IPS-18c (cell line): ENCODE data around the gene FBXL13.
"Not testable (repeated sequence)": the region's sequence is repeated elsewhere in the genome, so short reads cannot be mapped to it uniquely, and the experiment has no call there.

Experiments
- H3K4me3 ChIP-seq: 2 replicates; pipeline ENCODE4 v1.7.0; 2013; ENCODE audit warnings: low read depth, mild to moderate bottlenecking, low read length, moderate library complexity; ENCODE audit not compliant: insufficient read depth
- H3K9me3 ChIP-seq: one replicate; pipeline ENCODE4 v1.6.1; 2013; ENCODE audit warnings: mild to moderate bottlenecking, low read length, moderate library complexity; ENCODE audit not compliant: control insufficient read depth, insufficient read depth

The FBXL13 gene

GRCh38 chr7:102873470-102874165, 201.0 kb downstream of the FBXL13 start:
- no peaks in the 10 kb centered on the region for H3K9me3 ChIP-seq
- H3K4me3 ChIP-seq, result no peak overlapping the region

- Histone ChIP-seq H3K9me3 (no peaks in the 10 kb centered on the region), H3K4me3 (no peak overlapping the region)
Observed at GRCh38 chr7:102872460-102872859, 202.1 kb downstream of the FBXL13 start.

- H3K9me3 ChIP-seq, result no peaks in the 10 kb centered on the region
- H3K4me3 ChIP-seq, result no peak overlapping the region
Observed at GRCh38 chr7:102869195-102869594, 205.4 kb downstream of the FBXL13 start.

GRCh38 chr7:102866535-102867215, 207.9 kb downstream of the FBXL13 start:
- Histone ChIP-seq H3K4me3 (no peak overlapping the region), H3K9me3 (no peaks in the 10 kb centered on the region)

DNA sequence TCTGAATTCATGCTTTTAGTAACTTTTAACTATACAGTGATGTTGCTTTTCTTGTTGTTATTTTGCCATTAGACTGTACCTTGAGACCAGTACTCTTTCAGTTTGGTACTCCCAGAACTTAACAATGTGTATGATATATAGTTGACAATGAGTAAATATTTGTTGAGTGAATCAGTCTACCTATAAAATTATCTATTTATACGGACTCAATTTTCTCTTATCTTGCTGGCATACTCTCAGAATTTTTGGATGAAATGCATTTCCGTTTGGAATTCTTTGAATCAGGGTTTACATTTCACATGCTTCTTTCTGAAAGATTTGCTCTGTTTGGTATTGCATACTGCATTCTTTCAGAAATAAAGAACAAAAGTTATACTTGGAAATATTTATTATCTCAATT, 209.6 kb downstream of the FBXL13 start:
- Histone ChIP-seq H3K4me3 (no peak overlapping the region), H3K9me3 (no peaks in the 10 kb centered on the region)

DNA sequence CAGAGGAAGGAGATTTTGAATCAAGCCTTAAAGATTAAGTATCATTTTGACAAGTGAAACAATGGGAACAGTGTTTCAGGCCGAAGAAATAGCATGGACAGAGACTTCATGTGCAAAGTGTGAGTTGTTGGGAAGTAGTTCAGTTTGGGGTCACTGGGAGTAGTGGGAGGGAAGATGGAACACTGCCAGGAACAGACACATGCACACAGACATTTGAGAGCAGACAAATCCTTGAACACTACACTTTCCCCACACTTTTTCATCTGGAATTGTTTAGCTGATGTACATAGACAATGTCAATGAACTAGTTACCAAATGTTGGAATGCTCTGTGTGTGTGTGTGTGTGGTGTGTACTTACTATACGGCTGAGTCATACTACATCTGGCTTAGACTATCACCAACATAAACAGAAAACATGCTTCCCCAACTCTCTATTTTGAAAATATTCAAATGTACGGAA, 214.2 kb downstream of the FBXL13 start:
- Histone ChIP-seq H3K9me3 (no peaks in the 10 kb centered on the region), H3K4me3 (no peak overlapping the region)

DNA sequence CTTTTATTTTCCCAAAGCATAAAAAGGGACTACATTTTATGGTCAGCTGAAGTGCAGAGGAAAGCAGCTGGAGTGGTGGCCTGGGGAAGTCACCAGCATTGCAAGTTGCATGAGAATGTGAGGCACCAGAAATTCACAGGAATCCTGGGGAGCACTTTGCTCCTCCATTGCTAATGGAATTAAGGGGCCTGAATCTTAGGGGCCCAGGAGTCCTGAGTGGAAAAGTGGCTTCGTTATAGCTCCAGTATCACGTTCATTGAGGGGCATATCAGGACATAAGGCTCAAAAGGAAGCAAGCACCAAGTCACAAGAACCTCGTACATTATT, 214.8 kb downstream of the FBXL13 start:
- Histone ChIP-seq H3K9me3 (no peaks in the 10 kb centered on the region), H3K4me3 (no peak overlapping the region)

- Histone ChIP-seq H3K4me3 (no peak overlapping the region), H3K9me3 (no peaks in the 10 kb centered on the region)
Observed at GRCh38 chr7:102859084-102859798, 215.4 kb downstream of the FBXL13 start.

- Histone ChIP-seq H3K9me3 (no peaks in the 10 kb centered on the region), H3K4me3 (no peak overlapping the region)
Observed at GRCh38 chr7:102856036-102856435, 218.6 kb downstream of the FBXL13 start.

DNA sequence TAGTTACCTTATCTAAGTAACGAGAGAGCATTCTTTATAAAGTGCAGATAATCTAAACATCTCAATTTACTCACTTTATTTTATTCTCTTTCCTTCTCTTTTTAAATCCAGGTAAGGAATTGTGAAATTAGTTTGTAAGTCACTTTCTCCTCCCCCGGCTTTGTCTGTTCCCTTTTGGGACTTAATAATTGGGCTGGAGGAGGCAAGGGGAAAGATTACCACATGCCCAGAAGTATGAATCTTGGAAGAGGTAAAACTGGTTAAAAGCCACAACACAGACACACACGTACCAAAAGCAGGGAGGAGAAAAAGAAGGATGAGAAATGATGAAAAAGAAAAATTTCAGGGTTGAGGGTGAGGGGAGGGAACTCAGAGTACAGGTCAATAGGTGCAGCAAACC, 225.1 kb downstream of the FBXL13 start:
- Histone ChIP-seq H3K4me3 (no peak overlapping the region), H3K9me3 (no peaks in the 10 kb centered on the region)

- Histone ChIP-seq H3K4me3 (no peak overlapping the region), H3K9me3 (no peaks in the 10 kb centered on the region)
Observed at GRCh38 chr7:102849079-102849478, 225.5 kb downstream of the FBXL13 start.

DNA sequence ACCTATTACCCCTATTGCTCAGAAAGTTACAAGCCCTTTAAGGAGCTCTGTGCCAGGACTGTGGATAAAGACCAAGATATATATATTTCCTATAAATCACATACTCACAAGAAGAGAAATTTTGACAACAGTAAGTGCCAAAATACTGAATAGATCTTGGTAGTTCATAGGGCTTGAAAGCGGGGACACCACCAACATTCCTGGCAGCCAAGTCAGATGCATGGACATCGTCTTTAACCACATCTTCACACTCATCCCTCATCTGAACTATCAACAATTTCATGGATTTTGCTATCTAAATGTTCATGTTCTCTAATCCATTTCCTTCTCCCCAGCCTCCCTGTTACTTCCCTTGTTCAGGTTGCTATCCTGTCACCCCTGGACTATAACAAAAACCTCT, 229.2 kb downstream of the FBXL13 start:
- Histone ChIP-seq H3K9me3 (no peaks in the 10 kb centered on the region), H3K4me3 (no peak overlapping the region)

GRCh38 chr7:102843850-102844249, 230.7 kb downstream of the FBXL13 start:
- Histone ChIP-seq H3K4me3 (no peak overlapping the region), H3K9me3 (no peaks in the 10 kb centered on the region)

DNA sequence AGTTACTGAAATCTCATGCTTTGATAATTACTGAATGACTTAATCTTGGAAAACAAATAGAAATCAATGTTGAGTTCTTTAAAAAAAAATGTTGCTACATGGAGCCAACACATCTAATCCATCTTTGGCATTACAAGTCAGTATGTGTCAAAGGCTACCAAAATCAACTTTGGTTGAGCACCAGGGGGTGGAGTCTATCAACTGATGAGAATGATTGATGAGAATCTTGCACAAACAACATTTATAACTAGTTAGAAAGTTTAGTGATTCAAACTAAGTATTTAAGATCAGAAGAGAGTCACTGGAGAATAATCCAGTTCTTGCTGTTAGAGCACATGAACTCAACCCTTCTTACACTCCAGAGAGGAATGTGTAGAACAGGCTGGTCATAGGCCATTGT, 232.3 kb downstream of the FBXL13 start:
- no peaks in the 10 kb centered on the region for H3K9me3 ChIP-seq

GRCh38 chr7:102841290-102841689, 233.3 kb downstream of the FBXL13 start:
- Histone ChIP-seq H3K9me3 (no peaks in the 10 kb centered on the region), H3K4me3 (no peak overlapping the region)

More for the DNA sequence above, 232.3 kb downstream of the FBXL13 start:
- H3K4me3 ChIP-seq, result no peak overlapping the region

- Histone ChIP-seq H3K9me3 (no peaks in the 10 kb centered on the region), H3K4me3 (no peak overlapping the region)
Observed at GRCh38 chr7:102840404-102840803, 234.2 kb downstream of the FBXL13 start.

GRCh38 chr7:102838572-102839101, 236.0 kb downstream of the FBXL13 start:
- not testable (repeated sequence) for H3K9me3 ChIP-seq, H3K4me3 ChIP-seq

GRCh38 chr7:102837802-102838201, 236.8 kb downstream of the FBXL13 start:
- H3K9me3 ChIP-seq, result no peaks in the 10 kb centered on the region
- no peak overlapping the region for H3K4me3 ChIP-seq
